Panc1 (cell line): Measurements from ENCODE around the gene DLGAP4. TPM values are rescaled to one million over a fixed set of nuclear protein-coding genes. Genes with fewer than 3 reads are reported as not detected.
A peak's percentile ranks its signal among the peaks of the same experiment; 100 is the strongest.

Experiments used
- ATAC-seq: fragments of 200-7000 bp; cut with Tn5 transposase; 2 replicates; pipeline ENCODE4 v1.9.1; 2020; ENCODE audit warnings: mild to moderate bottlenecking, moderate library complexity
- BruUV-seq: library from RNA; stranded (reverse); fragments of 400-500 nt; replicated peaks from 2 replicates; lab custom pipeline; 2021; lab: Mats Ljungman, UMichigan
- CTCF ChIA-PET: fragments of 300-600 bp; sonication (Branson Sonifier 250); formaldehyde crosslinking; loops from one replicate; lab custom pipeline; 2022; ENCODE audit warnings: antibody characterized with exemption; lab: Charles Lee
- POLR2A ChIA-PET: fragments of 300-600 bp; sonication (Branson Sonifier 250); formaldehyde crosslinking; loops from one replicate; lab custom pipeline; 2022; ENCODE audit warnings: antibody characterized with exemption; lab: Charles Lee
- DNase-seq: peaks from one replicate; pipeline ENCODE4 v3.0.0-alpha.2; 2010; ENCODE audit warnings: low read depth, low spot score
- H3K27ac ChIP-seq: 2 replicates; pipeline ENCODE4 v1.5.1; 2011; ENCODE audit warnings: mild to moderate bottlenecking, low read length, inconsistent platforms
- H3K27me3 ChIP-seq: fragments of 200-500 bp; sonication (Bioruptor generic); 2 replicates; pipeline ENCODE4 v1.6.0; 2014; ENCODE audit warnings: low read length, inconsistent platforms; ENCODE audit not compliant: control insufficient read depth, insufficient read depth
- H3K36me3 ChIP-seq: fragments of 200-500 bp; sonication (Bioruptor generic); 2 replicates; pipeline ENCODE4 v1.5.1; 2014; ENCODE audit warnings: inconsistent platforms, mild to moderate bottlenecking, low read length, moderate library complexity; ENCODE audit not compliant: control insufficient read depth, insufficient read depth
- H3K4me1 ChIP-seq: 2 replicates; pipeline ENCODE4 v1.5.1; 2011; ENCODE audit warnings: inconsistent platforms, mild to moderate bottlenecking, low read length, moderate library complexity; ENCODE audit not compliant: control insufficient read depth, insufficient read depth
- H3K4me3 ChIP-seq, 2 experiments: 2 replicates each; pipeline ENCODE4 v1.5.1; 2011 to 2012; ENCODE audit warnings: low read depth in 2 of 2, low read length in 2 of 2, mild to moderate bottlenecking in 2 of 2, inconsistent platforms in 1 of 2, moderate library complexity in 1 of 2
- H3K9me3 ChIP-seq: fragments of 200-500 bp; sonication (Bioruptor generic); 2 replicates; pipeline ENCODE4 v1.5.1; 2014; ENCODE audit warnings: low read depth, mild to moderate bottlenecking, inconsistent platforms, low read length, moderate library complexity; ENCODE audit not compliant: control insufficient read depth, insufficient read depth
- CTCF ChIP-seq: fragments of 450-650 bp; IDR thresholded peaks from 2 replicates; pipeline ENCODE4 v1.5.1; 2017; ENCODE audit warnings: mild to moderate bottlenecking
- POLR2AphosphoS5 ChIP-seq: IDR thresholded peaks from 2 replicates; pipeline ENCODE4 v1.6.1; 2012; ENCODE audit warnings: mild to moderate bottlenecking, low read depth, low read length, moderate library complexity
- REST ChIP-seq, 2 experiments: IDR thresholded peaks; 2 replicates each; pipeline ENCODE4 v1.6.1; 2011 to 2012; ENCODE audit warnings: low read depth in 2 of 2, control low read depth in 1 of 2, low read length in 1 of 2, mild to moderate bottlenecking in 1 of 2, moderate library complexity in 1 of 2; ENCODE audit not compliant: insufficient read depth in 1 of 2
- SIN3A ChIP-seq: IDR thresholded peaks from 2 replicates; pipeline ENCODE4 v1.6.1; 2012; ENCODE audit warnings: low read depth, mild to moderate bottlenecking, low read length, moderate library complexity, borderline replicate concordance; ENCODE audit not compliant: insufficient read depth
- TCF7L2 ChIP-seq: IDR thresholded peaks from 2 replicates; pipeline ENCODE4 v1.6.1; 2011; ENCODE audit warnings: mild to moderate bottlenecking, low read depth, low read length, inconsistent platforms
- in situ Hi-C: cut with HindIII; loops from 2 replicates; pipeline ENCODE4 v1.10.0; 2016; ENCODE audit warnings: low sequenced_read_pairs, low pct_unique_long_range_greater_than_20kb
- intact Hi-C: fragments of 100-400 bp; cut with micrococcal nuclease; formaldehyde crosslinking; loops from one replicate; pipeline ENCODE4 v1.10.0; 2022; ENCODE audit not compliant: unreplicated experiment
- total RNA-seq: library from RNA; stranded (reverse); gene quantifications from one replicate; pipeline ENCODE4 v1.2.1, GENCODE V29; 2021; ENCODE audit not compliant: unreplicated experiment

Gene DLGAP4
- total RNA-seq, 1 experiment from 2014 or later = 52.5 TPM

GRCh38 chr20:36435592-36436541, 129.7 kb downstream of the DLGAP4 start:
- in situ Hi-C loops = no loop called here
- intact Hi-C loops = no loop called here
- no peaks in the 10 kb centered on the region; the same call in 1 of the 2 replicates for H3K4me1 ChIP-seq
- no peaks in the 10 kb centered on the region for H3K9me3 ChIP-seq
- ChIA-PET POLR2A (no interaction called here), CTCF (interaction anchor here (0.6 to 1.1 kb wide), 4 partner anchors 12 to 233 kb away, joined by 3 to 10 read pairs (median 4); no protein-coding TSS in a partner anchor)
- ATAC-seq (peak; percentile 81), DNase-seq (peak; percentile 60)
- no peaks in the 10 kb centered on the region for H3K36me3 ChIP-seq
- no peak overlapping the region for H3K27ac ChIP-seq
- TF ChIP-seq TCF7L2 (no peak), POLR2AphosphoS5 (no peak), CTCF (no peak), REST (IDR thresholded peaks at IDR 0.05; ENCODE audit: insufficient read depth in 1 of 2, low read depth in 2 of 2, low read length in 1 of 2) (no peak), SIN3A (no peak)
- H3K4me3 ChIP-seq = peak overlapping the region; percentile 40 to 53
- no TSS peak for BruUV-seq
- no peaks in the 10 kb centered on the region for H3K27me3 ChIP-seq

GRCh38 chr20:36439040-36439730, 133.0 kb downstream of the DLGAP4 start:
- no peak overlapping the region for H3K27ac ChIP-seq
- ChIA-PET CTCF (interaction anchor here (0.5 to 1.5 kb wide), 9 partner anchors 13 to 277 kb away, joined by 3 to 21 read pairs (median 4); no protein-coding TSS in a partner anchor), POLR2A (no interaction called here)
- in situ Hi-C loops (no loop called here), intact Hi-C loops (loop anchor here (1.0 to 2.0 kb wide), 2 partner anchors 166 to 236 kb away; no protein-coding TSS in a partner anchor)
- no peak overlapping the region for H3K4me3 ChIP-seq
- H3K27me3 ChIP-seq = no peaks in the 10 kb centered on the region
- no peaks in the 10 kb centered on the region; the same call in 1 of the 2 replicates for H3K4me1 ChIP-seq
- TF ChIP-seq TCF7L2 (no peak), CTCF (peak; percentile 93)
- no peaks in the 10 kb centered on the region for H3K36me3 ChIP-seq
- DNase-seq (no peak), ATAC-seq (peak; percentile 71)
- H3K9me3 ChIP-seq = no peaks in the 10 kb centered on the region
- BruUV-seq = no TSS peak
